Astrocyte of the spinal cord (primary cell): ENCODE measurements around the gene ITGB8.
A peak's percentile ranks its signal among the peaks of the same experiment; 100 is the strongest.

Experiments used
- DNase-seq: peaks from one replicate; pipeline ENCODE4 v3.0.0; 2011; ENCODE audit warnings: low read depth, low spot score
- H3K4me3 ChIP-seq: 2 replicates; pipeline ENCODE4 v1.5.1; 2011; ENCODE audit warnings: low read depth, mild to moderate bottlenecking, low read length, moderate library complexity
- CTCF ChIP-seq: IDR thresholded peaks from 2 replicates; pipeline ENCODE4 v1.5.1; 2012; ENCODE audit warnings: low read depth, mild to moderate bottlenecking, low read length, inconsistent platforms
- in situ Hi-C: cut with HindIII; loops from 2 replicates; pipeline ENCODE4 v1.10.0; 2017; ENCODE audit warnings: low sequenced_read_pairs

ITGB8 gene

GRCh38 chr7:20404320-20404719 lies 73.6 kb downstream of the ITGB8 start:
- no peak overlapping the region for H3K4me3 ChIP-seq
- in situ Hi-C loops: no loop called here
- no peak for DNase-seq
- no peak for TF ChIP-seq CTCF

DNA sequence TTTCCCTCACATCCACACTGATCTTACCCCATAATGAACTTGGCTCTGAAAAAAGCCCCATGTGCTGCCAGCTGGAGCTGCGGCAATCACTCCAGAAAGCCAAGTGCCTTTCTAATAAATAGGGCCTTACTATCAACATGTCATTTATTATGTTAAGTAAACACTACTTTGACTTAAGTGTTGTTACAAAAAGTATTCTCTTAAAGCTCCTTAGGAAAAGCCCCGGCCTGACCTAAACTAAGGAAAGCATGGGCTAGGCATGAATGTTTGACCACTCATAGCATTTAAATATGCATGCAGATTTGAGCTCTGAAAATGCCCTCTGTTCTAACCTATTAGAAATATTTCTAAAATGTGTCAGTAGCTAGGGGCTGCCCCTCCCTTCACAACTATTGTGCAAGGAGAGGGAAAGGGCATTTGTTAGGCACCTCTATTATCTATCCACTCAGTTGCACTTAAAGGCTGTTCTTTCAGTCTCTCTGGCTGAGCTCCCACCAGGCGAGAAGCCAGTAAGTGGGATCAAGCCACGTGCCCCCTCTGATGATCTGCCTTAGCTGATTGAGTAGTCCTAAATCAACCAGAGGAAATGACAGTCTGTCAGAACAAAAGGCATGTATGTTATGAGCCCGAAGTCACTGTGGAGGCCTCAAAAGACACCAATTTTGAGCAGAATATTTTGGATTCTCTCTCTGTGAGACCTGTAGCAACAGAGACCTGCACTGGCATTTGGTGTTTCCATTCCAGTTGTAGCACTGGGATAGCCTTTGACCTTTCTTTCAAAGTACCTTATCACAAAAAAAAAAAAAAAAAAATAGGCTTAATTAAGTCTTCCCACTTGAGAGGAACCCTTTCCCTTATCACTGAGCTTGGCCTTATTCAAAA lies 77.1 kb downstream of the ITGB8 start:
- DNase-seq: peak; percentile 45
- no peak for TF ChIP-seq CTCF
- in situ Hi-C loops: no loop called here
- no peak overlapping the region for H3K4me3 ChIP-seq

GRCh38 chr7:20408467-20408826 lies 77.7 kb downstream of the ITGB8 start:
- no peak overlapping the region for H3K4me3 ChIP-seq
- no peak for DNase-seq
- no peak for TF ChIP-seq CTCF
- in situ Hi-C loops: no loop called here

DNA sequence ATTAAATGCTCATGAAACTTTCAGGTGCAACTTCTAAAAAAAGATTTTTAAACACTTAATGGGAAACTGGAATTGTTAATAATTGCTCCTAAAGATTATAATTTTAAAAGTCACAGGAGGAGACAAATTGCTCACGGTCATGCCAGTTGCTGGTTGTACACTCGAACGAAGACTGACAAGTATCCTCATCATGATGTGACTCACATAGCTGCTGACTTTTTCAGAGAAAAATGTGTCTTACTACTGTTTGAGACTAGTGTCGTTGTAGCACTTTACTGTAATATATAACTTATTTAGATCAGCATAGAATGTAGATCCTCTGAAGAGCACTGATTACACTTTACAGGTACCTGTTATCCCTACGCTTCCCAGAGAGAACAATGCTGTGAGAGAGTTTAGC lies 79.3 kb downstream of the ITGB8 start:
- in situ Hi-C loops: no loop called here

DNA sequence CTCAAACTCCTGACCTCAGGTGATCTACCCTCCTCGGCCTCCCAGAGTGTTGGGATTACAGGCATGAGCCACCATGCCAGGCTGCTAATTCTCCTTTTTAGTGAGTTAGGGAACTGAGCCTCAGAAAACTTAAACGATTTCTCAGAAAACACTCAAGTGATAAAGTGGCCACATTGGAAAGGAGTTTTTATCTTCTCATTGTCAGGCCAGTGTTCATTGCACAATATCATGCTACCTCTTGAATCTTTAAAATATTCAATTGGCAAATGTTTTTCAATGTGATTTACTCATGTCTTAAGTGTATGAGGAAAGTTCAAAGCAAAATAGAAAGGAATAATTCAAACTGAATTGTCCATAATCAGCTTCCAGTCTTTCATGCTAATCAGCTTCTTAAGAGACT lies 80.7 kb downstream of the ITGB8 start:
- no peak for DNase-seq
- TF ChIP-seq CTCF: no peak
- in situ Hi-C loops: no loop called here
- H3K4me3 ChIP-seq: no peak overlapping the region

More for the DNA sequence above, 79.3 kb downstream of the ITGB8 start:
- no peak overlapping the region for H3K4me3 ChIP-seq
- DNase-seq: no peak
- TF ChIP-seq CTCF: no peak

DNA sequence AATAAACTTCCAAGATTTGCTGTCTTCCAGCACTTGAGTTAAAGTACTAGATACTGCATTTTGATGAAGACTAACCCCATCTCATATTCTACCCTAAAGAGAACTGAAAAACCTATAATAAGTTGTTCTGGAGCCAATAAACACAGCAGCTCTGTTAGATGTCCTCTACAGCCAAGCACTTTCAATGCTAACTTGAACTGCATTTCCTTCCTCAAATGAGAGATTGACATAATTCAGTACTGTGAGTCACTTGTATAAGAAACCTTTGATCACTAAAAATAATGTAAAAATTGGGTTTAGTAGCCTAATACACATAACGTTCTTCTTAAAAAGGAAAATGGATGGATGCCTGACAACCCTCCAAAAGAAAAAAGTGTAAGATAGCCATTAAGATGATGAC lies 81.3 kb downstream of the ITGB8 start:
- no peak for TF ChIP-seq CTCF
- in situ Hi-C loops: no loop called here
- H3K4me3 ChIP-seq: no peak overlapping the region
- DNase-seq: no peak
